ENCODE data around the gene NELFA. TPM values are rescaled to one million over a fixed set of nuclear protein-coding genes. Genes with fewer than 3 reads are reported as not detected.

Gene NELFA
- total and polyA plus RNA-seq, 2 donors from 2014 or later = 17.8 to 39.1 TPM

GRCh38 chr4:1958276-1959103 is 50.3 kb downstream of the NELFA start:
- FAIRE-seq = no peak
- H3K27ac ChIP-seq (ENCODE audit: low read depth in 2 of 2, low read length in 2 of 2) = no peak overlapping the region

GRCh38 chr4:1956631-1957030 is 52.1 kb downstream of the NELFA start:
- H3K9ac ChIP-seq (ENCODE audit: low read length in 3 of 3) = no peak overlapping the region
- H3K4me3 ChIP-seq (ENCODE audit: low read length in 3 of 3) = no peak overlapping the region
- H3K9me3 ChIP-seq (ENCODE audit: control insufficient read depth in 2 of 3, insufficient read depth in 1 of 3, low read length in 3 of 3) = no peaks in the 10 kb centered on the region
- no peak for TF ChIP-seq CTCF (IDR thresholded peaks at IDR 0.05; ENCODE audit: borderline replicate concordance, extremely low read depth, insufficient read depth)
- peak in 1 of 5 donors; percentile 49 for DNase-seq
- peaks cover 0 to 29% (median 5%) of the 10 kb centered on the region in 3 donors for H3K36me3 ChIP-seq (ENCODE audit: control insufficient read depth in 2 of 3, insufficient read depth in 3 of 3, low read length in 3 of 3)
- H3K27me3 ChIP-seq (ENCODE audit: control insufficient read depth, insufficient read depth, low read length) = no peaks in the 10 kb centered on the region
- FAIRE-seq = no peak
- no peak overlapping the region for H3K27ac ChIP-seq (ENCODE audit: low read depth in 2 of 2, low read length in 2 of 2)
- intact Hi-C loops (cut with DNase I) = no loop called here
- no peaks in the 10 kb centered on the region for H3K4me1 ChIP-seq (ENCODE audit: control insufficient read depth in 2 of 3, insufficient read depth in 2 of 3, low read depth in 1 of 3, low read length in 3 of 3)

More at GRCh38 chr4:1958276-1959103, 50.3 kb downstream of the NELFA start:
- no peak for TF ChIP-seq CTCF (IDR thresholded peaks at IDR 0.05; ENCODE audit: borderline replicate concordance, extremely low read depth, insufficient read depth)
- H3K9ac ChIP-seq (ENCODE audit: low read length in 3 of 3) = no peak overlapping the region
- no peaks in the 10 kb centered on the region for H3K9me3 ChIP-seq (ENCODE audit: control insufficient read depth in 2 of 3, insufficient read depth in 1 of 3, low read length in 3 of 3)
- H3K4me1 ChIP-seq (ENCODE audit: control insufficient read depth in 2 of 3, insufficient read depth in 2 of 3, low read depth in 1 of 3, low read length in 3 of 3) = no peaks in the 10 kb centered on the region
- peak in 1 of 5 donors; percentile 53 for DNase-seq
- H3K27me3 ChIP-seq (ENCODE audit: control insufficient read depth, insufficient read depth, low read length) = no peaks in the 10 kb centered on the region
- peaks cover 2 to 33% (median 5%) of the 10 kb centered on the region in 3 donors for H3K36me3 ChIP-seq (ENCODE audit: control insufficient read depth in 2 of 3, insufficient read depth in 3 of 3, low read length in 3 of 3)
- no peak overlapping the region for H3K4me3 ChIP-seq (ENCODE audit: low read length in 3 of 3)
- intact Hi-C loops (cut with DNase I) = no loop called here

DNA sequence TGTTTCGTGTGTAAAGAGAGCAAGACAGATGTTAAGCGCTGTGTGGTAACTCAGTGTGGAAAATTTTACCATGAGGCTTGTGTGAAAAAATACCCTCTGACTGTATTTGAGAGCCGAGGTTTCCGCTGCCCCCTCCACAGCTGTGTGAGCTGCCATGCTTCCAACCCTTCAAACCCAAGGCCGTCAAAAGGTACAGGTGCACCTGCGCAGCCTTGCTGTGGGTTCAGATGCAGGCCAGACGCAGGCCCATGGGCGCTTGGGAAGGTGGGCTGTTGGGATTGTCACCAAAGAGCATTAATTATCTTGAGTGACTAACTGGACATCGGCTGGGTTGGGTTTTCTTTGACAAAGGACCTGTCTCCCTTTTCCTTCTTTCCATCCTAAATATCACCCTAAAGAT is 55.4 kb downstream of the NELFA start:
- Histone ChIP-seq H3K9me3 (ENCODE audit: control insufficient read depth in 2 of 3, insufficient read depth in 1 of 3, low read length in 3 of 3) (no peaks in the 10 kb centered on the region), H3K4me1 (ENCODE audit: control insufficient read depth in 2 of 3, insufficient read depth in 2 of 3, low read depth in 1 of 3, low read length in 3 of 3) (no peaks in the 10 kb centered on the region), H3K4me3 (ENCODE audit: low read length in 3 of 3) (no peak overlapping the region), H3K36me3 (ENCODE audit: control insufficient read depth in 2 of 3, insufficient read depth in 3 of 3, low read length in 3 of 3) (peaks cover 0 to 5% (median 0%) of the 10 kb centered on the region in 3 donors), H3K9ac (ENCODE audit: low read length in 3 of 3) (no peak overlapping the region), H3K27me3 (ENCODE audit: control insufficient read depth, insufficient read depth, low read length) (no peaks in the 10 kb centered on the region), H3K27ac (ENCODE audit: low read depth in 2 of 2, low read length in 2 of 2) (no peak overlapping the region)
- TF ChIP-seq CTCF (IDR thresholded peaks at IDR 0.05; ENCODE audit: borderline replicate concordance, extremely low read depth, insufficient read depth) = no peak
- FAIRE-seq = no peak
- intact Hi-C loops (cut with DNase I) = no loop called here
- DNase-seq = peak in 1 of 5 donors; percentile 19
